HepG2 (cell line): ENCODE measurements around the gene ABCB8. TPM values are rescaled to one million over a fixed set of nuclear protein-coding genes. Genes with fewer than 3 reads are reported as not detected.

Source experiments
- ATAC-seq: fragments of 200-7000 bp; cut with Tn5 transposase; 3 replicates; pipeline ENCODE4 v1.9.1; 2020; ENCODE audit warnings: mild to moderate bottlenecking, moderate library complexity
- BruUV-seq: library from RNA; stranded (reverse); fragments of 400-500 nt; replicated peaks from 2 replicates; lab custom pipeline; 2021; lab: Mats Ljungman, UMichigan
- CTCF ChIA-PET: fragments of 300-600 bp; formaldehyde crosslinking; extraction: SDS; loops from one replicate; lab custom pipeline; 2021; ENCODE audit warnings: low total read pairs, inconsistent platforms, low intra/inter-chr PET ratio; lab: Yijun Ruan, JAX
- POLR2A ChIA-PET: fragments of 350-600 bp; sonication (Branson Sonifier 250); formaldehyde crosslinking; loops from one replicate; lab custom pipeline; 2020; ENCODE audit warnings: antibody characterized with exemption, inconsistent platforms; lab: Yijun Ruan, JAX
- DNase-seq: peaks from one replicate; pipeline ENCODE4 v3.0.0-alpha.2; 2015; ENCODE audit warnings: low spot score
- FAIRE-seq: peaks from 3 replicates; lab custom pipeline; 2011; peaks lifted over from hg19 to GRCh38; lab: Jason Lieb, UNC
- H2AFZ ChIP-seq: one replicate; pipeline ENCODE4 v1.6.1; 2011; ENCODE audit warnings: low read length, inconsistent platforms
- H3K27ac ChIP-seq: fragments of 300-600 bp; 3 replicates; pipeline ENCODE4 v1.8.0; 2011; ENCODE audit warnings: mixed run types, mild to moderate bottlenecking, mixed read lengths, low read length, inconsistent platforms; ENCODE audit not compliant: insufficient read depth; ENCODE audit errors: extremely low read length
- H3K27me3 ChIP-seq, 2 experiments: fragments of 200-600 bp in 1 of 2; 2 replicates in 1 of 2; 3 replicates in 1 of 2; pipeline versions ENCODE4 v1.6.0 to v1.8.0; 2011; ENCODE audit warnings: low read length in 2 of 2, mild to moderate bottlenecking in 2 of 2, moderate library complexity in 2 of 2, inconsistent platforms in 1 of 2; ENCODE audit not compliant: insufficient read depth in 2 of 2, control insufficient read depth in 1 of 2
- H3K36me3 ChIP-seq, 2 experiments: fragments of 200-600 bp in 1 of 2; replicated peaks in 1 of 2; 2 replicates in 1 of 2; 3 replicates in 1 of 2; pipeline versions ENCODE4 v1.5.1 to v1.8.0; 2011; ENCODE audit warnings: low read length in 2 of 2, inconsistent platforms in 1 of 2; ENCODE audit not compliant: insufficient read depth in 2 of 2, control insufficient read depth in 1 of 2
- H3K4me1 ChIP-seq: 2 replicates; pipeline ENCODE4 v1.5.1; 2012; ENCODE audit warnings: low read length, inconsistent platforms; ENCODE audit not compliant: insufficient read depth
- H3K4me2 ChIP-seq: 2 replicates; pipeline ENCODE4 v1.6.0; 2011; ENCODE audit warnings: low read depth, low read length, inconsistent platforms
- H3K4me3 ChIP-seq, 3 experiments: fragments of 200-600 bp in 1 of 3; sonication (generic), shearing (Covaris generic) in 1 of 3; replicated peaks in 1 of 3; 2 replicates each; pipeline ENCODE4 v1.5.1; 2011 to 2016; ENCODE audit warnings: low read length in 3 of 3, inconsistent platforms in 2 of 3, low read depth in 2 of 3, mild to moderate bottlenecking in 2 of 3, control low read depth in 1 of 3, mixed read lengths in 1 of 3; ENCODE audit not compliant: insufficient read depth in 1 of 3
- H3K79me2 ChIP-seq: one replicate; pipeline ENCODE4 v1.6.1; 2011; ENCODE audit warnings: low read length, inconsistent platforms; ENCODE audit not compliant: insufficient read depth
- H3K9ac ChIP-seq: 2 replicates; pipeline ENCODE4 v1.6.0; 2011; ENCODE audit warnings: mild to moderate bottlenecking, low read depth, low read length, inconsistent platforms; ENCODE audit not compliant: insufficient read depth
- H3K9me3 ChIP-seq: 2 replicates; pipeline ENCODE4 v1.5.1; 2012; ENCODE audit warnings: mild to moderate bottlenecking, low read length
- H4K20me1 ChIP-seq: 2 replicates; pipeline ENCODE4 v1.6.0; 2011; ENCODE audit warnings: inconsistent platforms, mild to moderate bottlenecking, low read length, moderate library complexity; ENCODE audit not compliant: insufficient read depth
- CC2D1A ChIP-seq: sonication (generic); formaldehyde crosslinking; IDR thresholded peaks from 2 replicates; pipeline ENCODE4 v1.8.1; 2023; ENCODE audit warnings: mild to moderate bottlenecking, missing genetic modification reagents
- FOXP1 ChIP-seq, 2 experiments: fragments of 450-650 bp in 1 of 2; IDR thresholded peaks; 2 replicates each; pipeline ENCODE4 v1.6.1; 2017 to 2018; ENCODE audit warnings: antibody characterized with exemption in 1 of 2
- ZFAT ChIP-seq: sonication (generic); formaldehyde crosslinking; conservative IDR thresholded peaks from 2 replicates; pipeline ENCODE4 v1.8.1; 2023; ENCODE audit warnings: missing genetic modification reagents, inconsistent platforms
- ZKSCAN8 ChIP-seq: IDR thresholded peaks from 2 replicates; pipeline ENCODE4 v1.6.1; 2016; ENCODE audit warnings: borderline replicate concordance, missing genetic modification reagents, missing compliant biosample characterization
- WGBS: methylation state at CpG from one replicate; pipeline ENCODE4 v1.1.6; 2017; ENCODE audit warnings: low lambda C conversion rate; 5-methylcytosine and 5-hydroxymethylcytosine counted together
- in situ Hi-C: cut with HindIII; loops from 2 replicates; pipeline ENCODE4 v1.10.0; 2017; ENCODE audit warnings: low pct_unique_long_range_greater_than_20kb; ENCODE audit not compliant: extremely low pct_ligation_motif_present
- intact Hi-C: fragments of 100-400 bp; cut with micrococcal nuclease; formaldehyde crosslinking; loops from one replicate; pipeline ENCODE4 v1.10.0; 2022; ENCODE audit not compliant: unreplicated experiment
- polyA plus RNA-seq, 8 experiments: library from polyadenylated mRNA; depleted of rRNA in 3 of 8; stranded (reverse) in 7 of 8; unstranded in 1 of 8; fragments of >200 nt; fragmentation: Illumina TruSeq in 4 of 8; extraction: Trizol in 4 of 8; gene quantifications; 2 replicates each; pipeline versions ENCODE4 v1.2.1 to v1.2.3, GENCODE V29; 2011 to 2016; ENCODE audit warnings: low read depth in 4 of 8, missing spikeins in 1 of 8, mixed read lengths in 1 of 8; ENCODE audit not compliant: insufficient read depth in 1 of 8
- total RNA-seq, 5 experiments: library from RNA; depleted of rRNA; stranded (reverse); fragments of >200 nt; fragmentation: Illumina TruSeq; extraction: Trizol; gene quantifications; 2 replicates each; pipeline ENCODE4 v1.2.3, GENCODE V29; 2016; ENCODE audit warnings: low read depth in 1 of 5
- TF ChIP-seq, protein P1 (sequence below): IDR thresholded peaks from 2 replicates; pipeline ENCODE4 v1.6.1; 2012; ENCODE audit warnings: low read length, improper control_type of control experiment

The ABCB8 gene
- total and polyA plus RNA-seq, 2 of the 13 experiments (the other 11 are each of a cell fraction or from before 2014, with no cell fraction given): 6.6 to 16.7 TPM

DNA sequence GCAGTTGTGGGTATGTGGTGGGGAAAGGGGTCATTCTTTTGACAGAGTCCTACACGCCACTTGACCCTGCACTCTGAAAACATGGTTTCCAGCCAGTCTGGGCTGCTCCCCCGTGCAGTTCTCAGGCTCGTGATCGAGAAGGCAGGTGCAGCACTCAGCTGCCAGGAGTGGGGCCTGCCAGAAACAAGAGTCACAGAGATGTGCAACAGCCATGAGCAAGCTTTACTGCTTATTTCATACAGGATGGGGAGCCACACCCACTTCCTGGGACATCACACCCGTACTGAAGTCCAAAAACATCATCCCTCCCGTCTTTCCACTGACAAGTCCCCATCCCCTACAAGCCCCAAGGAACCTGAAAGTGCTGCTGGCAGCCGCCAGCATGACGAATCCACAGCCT is 13.3 kb upstream of the ABCB8 start (continued):
- no peak for TF ChIP-seq FOXP1 (IDR thresholded peaks at IDR 0.05)
- TF ChIP-seq FOXP1 (CRISPR knock-in tag; IDR thresholded peaks at IDR 0.05): no peak
- TF ChIP-seq CC2D1A (CRISPR knock-in tag): no peak
- no peak for TF ChIP-seq ZFAT

DNA sequence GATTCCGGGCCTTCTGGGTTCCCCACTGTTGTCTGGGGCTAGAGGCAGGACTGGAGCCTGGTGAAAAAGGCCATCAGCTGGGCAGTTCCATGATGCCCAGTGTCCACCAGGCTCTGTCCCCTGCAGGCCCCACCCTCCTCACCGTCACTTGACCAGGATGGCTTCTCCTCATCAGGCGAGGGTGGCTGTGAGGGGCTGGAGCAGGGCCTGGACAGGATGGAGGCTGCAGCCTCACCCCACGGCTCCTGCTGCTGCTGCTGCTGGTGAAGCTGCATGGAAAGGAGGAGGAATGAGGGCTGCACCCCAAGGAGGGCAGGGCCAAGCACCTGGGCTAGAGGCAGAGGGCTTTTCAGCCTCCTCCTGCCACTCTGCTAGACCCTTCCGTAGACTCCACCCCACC is 12.3 kb upstream of the ABCB8 start:
- Histone ChIP-seq H3K4me3 (no peak overlapping the region), H3K36me3 (no peaks in the 10 kb centered on the region; a peak in 1 of 5 replicates), H4K20me1 (no peaks in the 10 kb centered on the region), H3K79me2 (no peaks in the 10 kb centered on the region), H2AFZ (no peak overlapping the region), H3K9me3 (no peaks in the 10 kb centered on the region), H3K27ac (no peak overlapping the region), H3K27me3 (peaks cover 9 to 28% of the 10 kb centered on the region in 2 experiments), H3K9ac (no peak overlapping the region), H3K4me1 (peaks cover 56% of the 10 kb centered on the region), H3K4me2 (no peak overlapping the region)
- TF ChIP-seq ZKSCAN8: no peak
- TF ChIP-seq, protein P1, sequence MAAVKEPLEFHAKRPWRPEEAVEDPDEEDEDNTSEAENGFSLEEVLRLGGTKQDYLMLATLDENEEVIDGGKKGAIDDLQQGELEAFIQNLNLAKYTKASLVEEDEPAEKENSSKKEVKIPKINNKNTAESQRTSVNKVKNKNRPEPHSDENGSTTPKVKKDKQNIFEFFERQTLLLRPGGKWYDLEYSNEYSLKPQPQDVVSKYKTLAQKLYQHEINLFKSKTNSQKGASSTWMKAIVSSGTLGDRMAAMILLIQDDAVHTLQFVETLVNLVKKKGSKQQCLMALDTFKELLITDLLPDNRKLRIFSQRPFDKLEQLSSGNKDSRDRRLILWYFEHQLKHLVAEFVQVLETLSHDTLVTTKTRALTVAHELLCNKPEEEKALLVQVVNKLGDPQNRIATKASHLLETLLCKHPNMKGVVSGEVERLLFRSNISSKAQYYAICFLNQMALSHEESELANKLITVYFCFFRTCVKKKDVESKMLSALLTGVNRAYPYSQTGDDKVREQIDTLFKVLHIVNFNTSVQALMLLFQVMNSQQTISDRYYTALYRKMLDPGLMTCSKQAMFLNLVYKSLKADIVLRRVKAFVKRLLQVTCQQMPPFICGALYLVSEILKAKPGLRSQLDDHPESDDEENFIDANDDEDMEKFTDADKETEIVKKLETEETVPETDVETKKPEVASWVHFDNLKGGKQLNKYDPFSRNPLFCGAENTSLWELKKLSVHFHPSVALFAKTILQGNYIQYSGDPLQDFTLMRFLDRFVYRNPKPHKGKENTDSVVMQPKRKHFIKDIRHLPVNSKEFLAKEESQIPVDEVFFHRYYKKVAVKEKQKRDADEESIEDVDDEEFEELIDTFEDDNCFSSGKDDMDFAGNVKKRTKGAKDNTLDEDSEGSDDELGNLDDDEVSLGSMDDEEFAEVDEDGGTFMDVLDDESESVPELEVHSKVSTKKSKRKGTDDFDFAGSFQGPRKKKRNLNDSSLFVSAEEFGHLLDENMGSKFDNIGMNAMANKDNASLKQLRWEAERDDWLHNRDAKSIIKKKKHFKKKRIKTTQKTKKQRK: no peak
- ChIA-PET POLR2A (no interaction called here), CTCF (no interaction called here)
- intact Hi-C loops (no loop called here), in situ Hi-C loops (no loop called here)
- BruUV-seq: no TSS peak
- ATAC-seq: no peak
- 90% methylated on average over 1 of the region's 5 CpGs for WGBS
- FAIRE-seq: no peak
- no peak for DNase-seq
